Stimulated activated CD8-positive, alpha-beta memory T cell treated with anti-CD3 and anti-CD28 coated beads, Interleukin-7, amount 100 ng/mL, for 4 hours (primary cell): ENCODE results near the gene KCNK10.
"Not testable (repeated sequence)": the region's sequence is repeated elsewhere in the genome, so short reads cannot be mapped to it uniquely, and the experiment has no call there.

Experiments used
- DNase-seq, 2 donors: peaks; one replicate each; pipeline ENCODE4 v3.0.0-alpha.2; 2020; ENCODE audit warnings: low read depth in 2 of 2

KCNK10 gene

GRCh38 chr14:88270776-88271175 lies 52.3 kb downstream of the KCNK10 start:
- DNase-seq, result no peak

- DNase-seq, result no peak
Observed at GRCh38 chr14:88269806-88270420, 53.2 kb downstream of the KCNK10 start.

GRCh38 chr14:88266474-88266873 lies 56.6 kb downstream of the KCNK10 start:
- DNase-seq, result no peak

- DNase-seq, result no peak
Observed at GRCh38 chr14:88264116-88264515, 59.0 kb downstream of the KCNK10 start.

- not testable (repeated sequence) for DNase-seq
Observed at GRCh38 chr14:88261302-88261701, 61.8 kb downstream of the KCNK10 start.

GRCh38 chr14:88258021-88258420 lies 65.0 kb downstream of the KCNK10 start:
- DNase-seq, result no peak

- no peak for DNase-seq
Observed at GRCh38 chr14:88256997-88257950, 65.8 kb downstream of the KCNK10 start.

- DNase-seq, result no peak
Observed at GRCh38 chr14:88255798-88256197, 67.3 kb downstream of the KCNK10 start.

- no peak for DNase-seq
Observed at GRCh38 chr14:88255196-88255595, 67.9 kb downstream of the KCNK10 start.

- DNase-seq, result no peak
Observed at GRCh38 chr14:88252498-88252897, 70.6 kb downstream of the KCNK10 start.

GRCh38 chr14:88251650-88252049 lies 71.4 kb downstream of the KCNK10 start:
- DNase-seq, result no peak

- no peak for DNase-seq
Observed at GRCh38 chr14:88249266-88249665, 73.8 kb downstream of the KCNK10 start.

- no peak for DNase-seq
Observed at GRCh38 chr14:88248606-88249005, 74.5 kb downstream of the KCNK10 start.

GRCh38 chr14:88247228-88247627 lies 75.8 kb downstream of the KCNK10 start:
- DNase-seq, result no peak

- DNase-seq, result no peak
Observed at GRCh38 chr14:88245321-88245720, 77.7 kb downstream of the KCNK10 start.

GRCh38 chr14:88243946-88244345 lies 79.1 kb downstream of the KCNK10 start:
- DNase-seq, result no peak

- DNase-seq, result no peak
Observed at GRCh38 chr14:88242446-88242845, 80.6 kb downstream of the KCNK10 start.

- no peak for DNase-seq
Observed at GRCh38 chr14:88241810-88242209, 81.3 kb downstream of the KCNK10 start.

GRCh38 chr14:88234442-88234841 lies 88.6 kb downstream of the KCNK10 start:
- DNase-seq, result no peak

- no peak for DNase-seq
Observed at GRCh38 chr14:88233915-88234314, 89.2 kb downstream of the KCNK10 start.

- no peak for DNase-seq
Observed at GRCh38 chr14:88232771-88233170, 90.3 kb downstream of the KCNK10 start.

GRCh38 chr14:88231603-88232002 lies 91.5 kb downstream of the KCNK10 start:
- DNase-seq, result no peak

- DNase-seq, result no peak
Observed at GRCh38 chr14:88229428-88229827, 93.6 kb downstream of the KCNK10 start.
